HG02678 (cell line): ENCODE measurements around the gene TP53AIP1.

Experiments used
- ATAC-seq: cut with Tn5 transposase; IDR thresholded peaks from one replicate; pipeline ENCODE4 v1.9.1; 2021; ENCODE audit warnings: mild to moderate bottlenecking, moderate library complexity; ENCODE audit not compliant: unreplicated experiment

Gene TP53AIP1, protein sequence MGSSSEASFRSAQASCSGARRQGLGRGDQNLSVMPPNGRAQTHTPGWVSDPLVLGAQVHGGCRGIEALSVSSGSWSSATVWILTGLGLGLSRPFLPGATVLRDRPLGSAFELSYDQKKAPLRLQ

DNA sequence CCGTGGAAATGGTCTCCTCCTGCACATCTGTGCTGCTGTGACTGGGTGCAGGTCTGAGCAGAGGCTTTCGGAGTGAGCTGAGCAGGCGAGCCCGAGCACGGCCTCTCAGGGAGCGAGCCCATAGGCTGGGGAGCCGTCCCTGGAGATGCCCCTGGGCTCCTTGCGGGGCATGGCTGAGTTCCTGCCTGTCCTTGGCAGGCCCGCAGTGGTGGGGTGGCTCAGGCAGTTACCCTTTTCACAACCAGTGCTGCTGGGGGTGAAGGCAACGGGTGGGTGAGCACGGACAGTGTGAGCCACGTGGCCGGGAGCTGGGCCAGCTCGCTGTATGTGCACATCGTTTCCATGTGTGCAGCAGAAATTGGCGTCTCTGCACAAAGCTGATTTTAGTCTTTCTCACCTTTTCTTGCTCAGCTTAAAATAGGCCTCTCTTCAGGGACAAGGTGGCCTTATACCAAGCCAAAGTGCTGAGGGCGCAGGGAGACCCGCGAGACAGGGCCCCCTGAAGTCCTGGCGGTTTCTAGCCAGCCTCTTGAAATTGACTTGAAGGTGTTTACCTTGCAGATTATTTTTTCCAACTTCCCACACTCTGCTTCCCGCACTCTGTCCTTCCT lies at the start of gene TP53AIP1:
Gene TP53AIP1 (minus strand): TSS at position 55 of the 611 bp plus-strand sequence. CDS start 5,053 bp downstream, outside the sequence.
- no peak for ATAC-seq

DNA sequence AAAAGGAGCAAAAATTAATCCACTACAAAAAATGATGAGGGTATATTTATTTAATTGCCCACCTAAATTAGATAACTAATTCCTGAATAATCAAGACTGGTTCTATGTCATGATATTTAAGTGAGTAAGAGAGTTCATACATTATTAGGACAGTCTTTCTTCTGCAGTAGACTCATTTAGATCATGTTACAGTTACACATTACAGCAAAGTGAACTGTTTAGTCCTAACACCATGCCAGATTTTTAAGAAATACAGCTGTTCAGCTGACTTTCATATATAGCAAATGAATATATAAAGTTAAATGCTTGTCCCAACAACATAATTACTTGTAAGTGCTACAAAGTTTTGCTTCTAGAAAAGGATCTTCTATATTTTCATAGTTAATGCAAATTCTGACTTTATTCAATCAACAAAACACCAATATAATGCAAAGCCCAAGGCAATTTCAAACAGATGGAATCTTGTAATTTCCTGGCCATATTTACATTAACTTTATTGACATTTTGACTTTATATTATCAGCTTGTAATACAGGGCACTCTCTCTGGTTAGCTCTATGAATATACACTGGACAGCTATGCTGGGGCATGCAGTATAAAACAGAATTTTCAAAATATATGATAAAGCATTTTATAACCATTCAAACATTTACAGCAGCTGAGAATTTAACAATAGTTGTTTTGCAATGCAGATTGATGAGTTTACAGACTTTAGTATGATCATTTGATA lies 45.7 kb upstream of the TP53AIP1 start:
- no peak for ATAC-seq

GRCh38 chr11:128985880-128986279 lies 43.2 kb upstream of the TP53AIP1 start:
- no peak for ATAC-seq

- ATAC-seq, result no peak
Measured at GRCh38 chr11:128983023-128983422, 40.4 kb upstream of the TP53AIP1 start.

GRCh38 chr11:128981254-128981653 lies 38.6 kb upstream of the TP53AIP1 start:
- ATAC-seq, result no peak

DNA sequence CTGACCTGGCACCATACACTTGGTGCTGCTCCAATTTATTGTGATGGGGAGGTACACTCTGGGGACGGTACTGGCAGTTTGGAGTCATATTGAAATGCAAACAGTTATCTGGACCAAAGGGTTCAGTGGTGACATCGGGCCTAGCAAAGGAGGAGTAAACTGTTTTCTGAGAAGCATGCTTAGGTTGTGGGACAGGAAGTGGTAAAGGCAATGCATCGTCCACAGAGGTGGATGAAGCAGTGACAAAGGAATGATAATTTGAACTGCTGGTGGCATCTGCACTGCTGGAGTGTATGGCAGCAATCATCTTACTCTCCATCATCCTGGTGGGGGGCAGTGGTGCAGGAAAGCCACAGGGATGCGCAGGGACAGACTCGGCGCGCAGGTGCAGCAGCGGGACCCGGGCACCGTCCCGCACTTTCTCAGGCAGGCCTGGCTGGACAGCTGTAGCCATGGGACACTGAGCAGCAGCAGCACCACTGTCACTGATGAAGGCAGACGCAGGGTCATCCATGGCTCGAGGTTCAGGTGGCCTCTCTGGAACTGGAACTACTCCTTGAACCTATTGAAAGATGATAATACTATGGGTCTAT lies 28.0 kb upstream of the TP53AIP1 start:
- no peak for ATAC-seq

- ATAC-seq, result no peak
Measured at GRCh38 chr11:128968916-128969315, 26.2 kb upstream of the TP53AIP1 start.

DNA sequence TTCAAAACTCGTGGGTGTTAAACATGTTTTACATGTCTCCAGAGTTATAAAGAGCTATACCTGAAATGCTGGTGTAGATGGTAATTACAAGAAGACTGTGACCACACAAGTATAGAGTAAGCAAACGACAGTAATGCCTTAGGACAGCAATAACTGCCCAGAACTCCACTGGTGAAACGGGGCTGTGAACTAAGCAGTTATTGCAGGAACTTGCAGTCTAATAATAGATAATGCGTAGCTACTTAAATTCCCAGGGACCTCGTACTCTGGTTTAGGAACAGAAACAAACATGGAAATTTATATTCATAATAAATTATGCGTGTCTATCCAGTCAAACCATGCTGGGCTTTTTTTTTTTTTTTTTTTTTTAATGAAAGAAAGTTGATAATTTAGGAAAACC lies 24.9 kb upstream of the TP53AIP1 start:
- no peak for ATAC-seq

GRCh38 chr11:128965485-128965884 lies 22.8 kb upstream of the TP53AIP1 start:
- ATAC-seq, result peak; percentile 97

DNA sequence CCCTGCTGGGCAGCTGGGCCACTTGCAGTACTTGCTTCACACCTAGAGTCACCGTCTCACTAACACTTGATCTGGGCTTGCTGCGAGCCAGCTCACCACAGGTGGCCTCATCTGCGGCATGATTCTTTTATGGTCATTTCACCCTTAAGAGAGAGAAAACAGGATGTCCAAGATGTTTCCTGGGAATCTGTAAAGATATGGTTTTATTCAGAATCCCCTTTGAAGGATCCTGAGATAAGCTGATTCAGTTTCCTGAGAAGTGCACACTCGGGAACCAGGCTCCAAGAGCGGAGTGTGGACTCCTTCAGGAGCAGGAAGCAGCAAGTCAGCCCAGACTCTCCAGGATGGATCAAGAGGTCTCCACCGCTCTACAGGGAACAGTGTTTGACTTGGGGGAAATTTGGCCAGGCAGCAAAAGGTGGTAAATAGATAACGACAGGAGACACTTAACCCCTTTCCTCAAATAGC lies 21.8 kb upstream of the TP53AIP1 start:
- no peak for ATAC-seq

DNA sequence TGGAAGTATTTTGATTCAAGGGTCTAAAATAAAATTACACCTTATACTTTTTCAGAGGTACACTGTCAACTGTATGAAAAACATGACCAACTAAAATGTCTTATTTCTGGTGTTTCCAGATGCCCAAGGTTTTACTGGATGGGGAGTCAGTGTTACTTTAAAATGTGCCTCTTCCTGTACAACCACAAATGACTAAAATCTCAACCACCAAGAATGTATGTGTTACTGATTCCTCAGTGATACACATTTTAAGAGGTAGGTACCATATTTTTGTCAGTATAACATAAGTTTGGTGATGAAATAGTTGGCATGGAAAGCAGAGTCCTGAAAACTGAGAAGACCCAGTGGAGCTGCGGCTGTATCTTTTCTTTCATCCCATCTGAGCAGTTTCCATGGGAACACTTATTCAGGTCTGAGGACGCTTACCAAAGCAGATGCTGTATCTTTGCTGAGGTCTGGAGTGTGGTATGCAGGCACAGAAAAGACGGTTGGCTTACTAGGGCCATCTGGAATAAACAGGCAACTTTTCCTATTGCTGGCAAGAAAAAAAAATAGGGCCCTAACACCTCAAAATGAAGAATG lies 21.2 kb upstream of the TP53AIP1 start:
- ATAC-seq, result no peak

- no peak for ATAC-seq
Measured at GRCh38 chr11:128962896-128963295, 20.2 kb upstream of the TP53AIP1 start.

GRCh38 chr11:128961645-128962044 lies 19.0 kb upstream of the TP53AIP1 start:
- ATAC-seq, result no peak

DNA sequence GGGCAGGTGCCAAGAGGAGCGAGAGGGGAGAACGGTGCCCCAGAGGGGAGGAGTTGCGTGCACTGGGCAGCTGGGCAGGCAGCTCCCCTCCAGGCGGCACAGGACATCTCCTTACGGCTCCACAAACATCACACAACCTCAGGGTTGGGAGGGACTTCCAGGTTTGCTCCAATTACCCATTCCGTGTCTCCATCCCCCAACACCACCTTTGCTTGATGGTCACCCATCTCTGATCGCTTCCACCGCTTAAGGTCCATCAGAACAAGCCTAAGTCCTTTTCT lies 14.5 kb upstream of the TP53AIP1 start:
- no peak for ATAC-seq

- peak; percentile 72 for ATAC-seq
Measured at GRCh38 chr11:128956401-128957201, 13.9 kb upstream of the TP53AIP1 start.

DNA sequence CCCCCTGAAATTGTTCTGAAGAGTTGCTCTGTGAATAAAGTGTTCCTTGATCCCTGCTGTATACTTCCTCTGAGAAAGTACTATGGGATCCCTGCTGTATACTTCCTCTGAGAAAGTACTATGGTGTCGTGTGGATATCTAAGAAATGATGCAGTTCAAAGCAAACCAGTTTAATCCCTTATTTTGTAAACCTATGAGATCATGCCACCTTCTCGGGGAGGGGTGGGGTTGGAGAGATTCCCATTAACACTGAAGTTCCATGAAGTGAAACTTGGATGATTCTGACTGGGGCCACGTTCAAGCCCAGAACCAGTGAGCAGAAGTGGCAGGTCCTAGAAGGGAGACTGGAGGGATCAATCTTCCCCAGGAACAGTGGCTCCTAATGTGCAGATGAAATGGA lies 13.0 kb upstream of the TP53AIP1 start:
- ATAC-seq, result no peak

GRCh38 chr11:128953151-128953550 lies 10.5 kb upstream of the TP53AIP1 start:
- ATAC-seq, result no peak

DNA sequence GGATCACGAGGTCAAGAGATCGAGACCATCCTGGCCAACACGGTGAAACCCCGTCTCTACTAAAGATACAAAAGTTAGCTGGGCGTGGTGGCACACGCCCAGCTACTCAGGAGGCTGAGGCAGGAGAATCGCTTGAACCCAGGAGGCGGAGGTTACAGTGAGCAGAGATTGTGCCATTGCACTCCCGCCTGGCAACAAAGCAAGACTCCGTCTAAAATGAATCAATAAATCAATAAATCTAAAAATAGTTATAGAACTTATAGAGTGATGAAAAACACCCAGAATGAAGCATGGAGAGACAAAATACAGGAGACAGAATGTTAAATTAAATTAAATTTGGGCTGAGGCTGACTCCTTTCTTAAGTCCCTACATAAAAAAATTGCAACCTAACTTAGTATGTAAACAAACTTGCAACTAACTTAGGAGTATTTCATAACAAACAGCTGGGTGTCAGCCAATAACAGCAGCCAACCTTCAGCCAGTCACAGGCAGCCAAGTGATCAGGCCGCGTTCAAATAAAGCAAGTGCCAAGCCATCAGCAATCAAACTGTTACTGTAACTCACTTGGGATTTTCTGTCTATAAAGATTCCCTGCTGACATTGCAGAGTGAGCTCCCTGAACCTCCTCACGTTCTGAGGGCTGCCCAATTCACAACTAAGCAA lies 7.3 kb upstream of the TP53AIP1 start:
- ATAC-seq, result no peak

DNA sequence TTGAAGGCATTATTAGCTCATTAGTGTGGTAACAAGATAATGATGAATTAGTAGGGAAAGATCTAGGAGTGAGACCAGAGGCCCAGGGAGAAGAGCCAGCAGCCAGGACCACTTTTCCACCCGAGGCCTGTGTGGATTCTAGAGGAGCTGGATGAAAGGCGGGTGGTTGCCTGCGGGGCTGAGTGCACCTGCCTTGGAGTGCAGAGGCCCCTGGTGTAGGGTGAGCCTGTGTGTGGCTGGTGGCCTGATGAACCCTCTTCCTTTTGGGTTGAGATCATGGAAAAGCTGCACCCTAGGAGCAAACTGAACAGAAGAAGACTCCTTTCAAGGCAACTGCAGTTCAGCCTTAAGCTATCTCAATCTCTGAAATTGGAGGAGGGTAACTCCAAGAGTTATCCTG lies 5.9 kb upstream of the TP53AIP1 start:
- ATAC-seq, result no peak

DNA sequence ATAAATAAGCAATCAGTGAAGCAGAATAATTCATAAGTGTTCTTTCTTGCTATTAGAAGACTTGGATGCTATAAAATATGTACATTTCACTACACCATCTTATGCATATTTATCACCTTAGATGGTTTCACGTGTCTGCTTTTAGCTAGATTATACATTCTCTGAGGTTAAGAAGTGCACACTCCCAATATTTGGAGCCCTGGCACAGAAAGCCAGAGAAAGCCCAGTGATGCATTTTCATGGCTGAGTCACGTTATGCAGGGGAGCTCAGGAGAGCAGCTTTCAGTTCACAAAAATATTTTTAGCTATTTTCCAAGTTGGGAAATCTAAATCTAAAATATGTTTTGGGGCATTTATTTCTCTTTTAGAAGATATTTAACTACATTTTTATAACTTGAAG lies 5.1 kb upstream of the TP53AIP1 start:
- no peak for ATAC-seq
